Fibroblast of mammary gland (primary cell): ENCODE results near the gene DST.

Experiments used
- DNase-seq: peaks from one replicate; pipeline ENCODE4 v3.0.0-alpha.2; 2010; ENCODE audit warnings: low read depth
- H3K4me3 ChIP-seq: 2 replicates; pipeline ENCODE4 v1.5.1; 2011; ENCODE audit warnings: low read depth, mild to moderate bottlenecking, low read length, moderate library complexity; ENCODE audit not compliant: control insufficient read depth
- TF ChIP-seq, protein P1 (sequence below): conservative IDR thresholded peaks from 2 replicates; pipeline ENCODE4 v1.5.1; 2011; ENCODE audit warnings: low read depth, low read length, inconsistent platforms; ENCODE audit not compliant: control insufficient read depth, insufficient read depth

The DST gene

DNA sequence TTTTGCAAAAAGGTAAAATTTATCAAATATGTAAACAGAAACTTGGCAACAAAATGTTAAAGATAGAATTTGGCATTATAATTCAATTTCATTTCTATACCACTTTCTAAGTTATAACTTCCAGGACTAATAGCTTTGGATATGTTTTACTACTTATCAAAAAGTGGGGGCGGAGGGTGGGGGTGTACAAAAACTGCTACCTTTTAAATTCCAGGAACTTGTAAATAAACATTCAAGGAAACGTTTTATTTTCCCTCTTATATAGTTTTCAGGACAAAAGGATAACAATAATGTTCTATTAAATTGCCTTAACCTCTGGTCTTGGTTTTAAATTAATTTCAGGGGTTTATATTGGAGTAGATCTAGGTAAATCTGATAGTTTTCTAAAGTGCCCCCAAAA is 103.8 kb downstream of the DST start:
- no peak for DNase-seq
- no peak overlapping the region for H3K4me3 ChIP-seq
- TF ChIP-seq, protein P1, sequence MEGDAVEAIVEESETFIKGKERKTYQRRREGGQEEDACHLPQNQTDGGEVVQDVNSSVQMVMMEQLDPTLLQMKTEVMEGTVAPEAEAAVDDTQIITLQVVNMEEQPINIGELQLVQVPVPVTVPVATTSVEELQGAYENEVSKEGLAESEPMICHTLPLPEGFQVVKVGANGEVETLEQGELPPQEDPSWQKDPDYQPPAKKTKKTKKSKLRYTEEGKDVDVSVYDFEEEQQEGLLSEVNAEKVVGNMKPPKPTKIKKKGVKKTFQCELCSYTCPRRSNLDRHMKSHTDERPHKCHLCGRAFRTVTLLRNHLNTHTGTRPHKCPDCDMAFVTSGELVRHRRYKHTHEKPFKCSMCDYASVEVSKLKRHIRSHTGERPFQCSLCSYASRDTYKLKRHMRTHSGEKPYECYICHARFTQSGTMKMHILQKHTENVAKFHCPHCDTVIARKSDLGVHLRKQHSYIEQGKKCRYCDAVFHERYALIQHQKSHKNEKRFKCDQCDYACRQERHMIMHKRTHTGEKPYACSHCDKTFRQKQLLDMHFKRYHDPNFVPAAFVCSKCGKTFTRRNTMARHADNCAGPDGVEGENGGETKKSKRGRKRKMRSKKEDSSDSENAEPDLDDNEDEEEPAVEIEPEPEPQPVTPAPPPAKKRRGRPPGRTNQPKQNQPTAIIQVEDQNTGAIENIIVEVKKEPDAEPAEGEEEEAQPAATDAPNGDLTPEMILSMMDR: no peak

DNA sequence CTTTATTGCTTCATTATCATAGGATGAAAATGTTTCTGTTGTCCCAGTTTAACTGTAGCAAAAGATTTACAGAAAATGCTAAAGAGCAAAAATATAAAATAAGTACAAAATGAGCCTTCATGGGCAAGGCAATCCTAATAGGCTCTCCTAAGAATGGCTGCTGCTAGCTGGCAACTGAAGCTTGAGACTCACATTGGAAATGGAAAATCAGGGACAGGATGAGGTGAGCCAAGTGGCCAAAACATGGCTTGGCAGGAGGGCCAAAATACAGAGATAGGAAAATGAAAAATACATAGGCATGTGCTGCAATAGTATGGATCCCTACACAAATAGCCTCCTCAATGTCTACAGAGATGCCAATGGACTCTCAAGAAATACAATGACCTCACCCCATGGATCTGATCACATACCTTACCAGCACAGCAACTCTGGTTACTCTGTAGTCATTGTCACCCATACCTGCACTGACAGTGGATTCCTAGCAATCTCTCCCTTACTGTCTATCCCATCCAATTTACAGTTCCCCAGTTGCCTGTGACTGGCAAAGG is 105.4 kb downstream of the DST start:
- DNase-seq: no peak
- no peak overlapping the region for H3K4me3 ChIP-seq
- TF ChIP-seq, protein P1: no peak

GRCh38 chr6:56536536-56536935 is 106.2 kb downstream of the DST start:
- TF ChIP-seq, protein P1: no peak
- DNase-seq: peak; percentile 42
- H3K4me3 ChIP-seq: no peak overlapping the region

GRCh38 chr6:56535626-56536025 is 107.1 kb downstream of the DST start:
- H3K4me3 ChIP-seq: no peak overlapping the region
- no peak for DNase-seq
- TF ChIP-seq, protein P1: no peak

- DNase-seq: peak; percentile 28
- TF ChIP-seq, protein P1: no peak
- no peak overlapping the region for H3K4me3 ChIP-seq
Observed at GRCh38 chr6:56534680-56535419, 107.8 kb downstream of the DST start.

DNA sequence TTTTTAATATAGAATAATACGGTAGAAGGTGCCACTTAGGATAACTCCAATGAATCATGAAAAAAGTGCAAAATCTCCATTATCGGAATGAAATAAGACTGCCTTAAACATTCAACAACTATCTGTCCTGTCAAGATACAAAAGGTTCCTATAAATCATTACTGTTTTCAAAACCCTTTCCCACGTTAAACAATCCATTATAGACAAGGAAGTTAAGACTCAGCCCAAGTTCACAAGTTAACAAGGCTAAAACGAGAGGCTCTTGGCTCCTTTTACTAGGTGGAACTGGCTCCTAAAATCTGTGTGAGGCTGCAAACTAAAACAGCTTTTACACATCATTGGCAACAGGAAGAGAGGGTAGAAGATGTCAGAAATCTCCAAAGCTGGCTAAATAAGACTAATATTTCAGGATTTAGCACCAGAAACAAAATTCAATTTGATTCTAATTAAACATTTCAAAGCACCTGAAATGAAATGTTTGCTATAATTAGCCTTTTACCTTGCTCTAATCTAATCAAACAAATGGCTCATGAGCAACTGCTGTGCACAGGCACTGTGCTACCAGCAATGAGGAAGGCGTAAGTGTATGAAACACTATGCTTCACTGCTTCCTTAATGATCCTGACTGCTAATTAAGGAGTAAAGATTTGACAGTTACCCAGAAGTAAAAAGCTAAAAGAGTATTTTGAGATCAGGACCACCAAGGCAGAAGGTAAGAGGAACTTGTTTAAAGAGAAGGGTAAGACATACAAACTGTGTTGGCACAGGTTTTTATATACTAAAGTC is 109.7 kb downstream of the DST start:
- H3K4me3 ChIP-seq: no peak overlapping the region
- DNase-seq: no peak
- TF ChIP-seq, protein P1: no peak
